A673 (cell line): ENCODE data around the gene HOMER2.

ENCODE experiments used
- EZH2 ChIP-seq: fragments of 200-600 bp; sonication (generic); IDR thresholded peaks from 2 replicates; pipeline ENCODE4 v1.6.1; 2017; ENCODE audit warnings: borderline replicate concordance, low read depth, mild to moderate bottlenecking, mixed read lengths, antibody characterized with exemption, low read length; ENCODE audit not compliant: poor library complexity, severe bottlenecking
- TF ChIP-seq, protein P1 (sequence below): fragments of 300-800, 200-600 bp; sonication (generic); conservative IDR thresholded peaks from 2 replicates; pipeline ENCODE4 v1.5.1; 2017; ENCODE audit warnings: low read depth, mild to moderate bottlenecking, antibody characterized with exemption, low read length, moderate library complexity, mixed read lengths

GRCh38 chr15:82880704-82881103 is 71.8 kb downstream of the HOMER2 start:
- TF ChIP-seq, protein P1, sequence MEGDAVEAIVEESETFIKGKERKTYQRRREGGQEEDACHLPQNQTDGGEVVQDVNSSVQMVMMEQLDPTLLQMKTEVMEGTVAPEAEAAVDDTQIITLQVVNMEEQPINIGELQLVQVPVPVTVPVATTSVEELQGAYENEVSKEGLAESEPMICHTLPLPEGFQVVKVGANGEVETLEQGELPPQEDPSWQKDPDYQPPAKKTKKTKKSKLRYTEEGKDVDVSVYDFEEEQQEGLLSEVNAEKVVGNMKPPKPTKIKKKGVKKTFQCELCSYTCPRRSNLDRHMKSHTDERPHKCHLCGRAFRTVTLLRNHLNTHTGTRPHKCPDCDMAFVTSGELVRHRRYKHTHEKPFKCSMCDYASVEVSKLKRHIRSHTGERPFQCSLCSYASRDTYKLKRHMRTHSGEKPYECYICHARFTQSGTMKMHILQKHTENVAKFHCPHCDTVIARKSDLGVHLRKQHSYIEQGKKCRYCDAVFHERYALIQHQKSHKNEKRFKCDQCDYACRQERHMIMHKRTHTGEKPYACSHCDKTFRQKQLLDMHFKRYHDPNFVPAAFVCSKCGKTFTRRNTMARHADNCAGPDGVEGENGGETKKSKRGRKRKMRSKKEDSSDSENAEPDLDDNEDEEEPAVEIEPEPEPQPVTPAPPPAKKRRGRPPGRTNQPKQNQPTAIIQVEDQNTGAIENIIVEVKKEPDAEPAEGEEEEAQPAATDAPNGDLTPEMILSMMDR: no peak
- TF ChIP-seq EZH2: no peak
